ENCODE results near the gene CCDC34. TPM values are rescaled to one million over a fixed set of nuclear protein-coding genes. Genes with fewer than 3 reads are reported as not detected.

The CCDC34 gene
- total and polyA plus RNA-seq, 2 of the 8 experiments (the other 6 are each of a cell fraction or from before 2014, with no cell fraction given), result 7.7 to 24.3 TPM

GRCh38 chr11:27304514-27304913 is 58.5 kb downstream of the CCDC34 start (continued):
- TF ChIP-seq YY1 (IDR thresholded peaks at IDR 0.05; ENCODE audit: low read depth, low read length) (peak; percentile 21; the same call in 1 of the 2 replicates), RNF2 (IDR thresholded peaks at IDR 0.05; ENCODE audit: borderline replicate concordance, low read depth, low read length, missing control alignments, poor library complexity, severe bottlenecking) (no peak), EGR1 (IDR thresholded peaks at IDR 0.05; ENCODE audit: borderline replicate concordance, low read depth, low read length) (no peak), RFX5 (IDR thresholded peaks at IDR 0.05; ENCODE audit: borderline replicate concordance, low read depth, low read length) (no peak), TAF1 (IDR thresholded peaks at IDR 0.05; ENCODE audit: low read depth, low read length) (no peak; the same call in none of the 2 replicates), USF2 (IDR thresholded peaks at IDR 0.05; ENCODE audit: low read length) (no peak), CTCF (IDR thresholded peaks at IDR 0.05; ENCODE audit: control extremely low read depth in 1 of 3, insufficient read depth in 1 of 3, low read depth in 1 of 3, low read length in 3 of 3) (peak; percentile 60 to 80 (median 78)), BRCA1 (IDR thresholded peaks at IDR 0.05; ENCODE audit: low read depth, low read length) (no peak)

Measured in H1 (cell line).